Measurements from ENCODE around the gene GABRG3. TPM values are rescaled to one million over a fixed set of nuclear protein-coding genes. Genes with fewer than 3 reads are reported as not detected.

The GABRG3 gene
- total RNA-seq, 1 donor from 2014 or later, result 2.6 TPM

GRCh38 chr15:27330326-27330725 is 359.3 kb downstream of the GABRG3 start:
- no peak for TF ChIP-seq CTCF (conservative IDR thresholded peaks at IDR 0.05)
- no peak overlapping the region for H3K4me3 Mint-ChIP-seq
- no peaks in the 10 kb centered on the region for H3K36me3 Mint-ChIP-seq
- no peak overlapping the region for H3K27ac Mint-ChIP-seq
- no peak for DNase-seq (ENCODE audit: extremely low spot score, unreplicated experiment)
- no peaks in the 10 kb centered on the region for H3K9me3 Mint-ChIP-seq
- no peaks in the 10 kb centered on the region for H3K27me3 Mint-ChIP-seq
- H3K4me1 Mint-ChIP-seq (ENCODE audit: unreplicated experiment), result peaks cover 10% of the 10 kb centered on the region

GRCh38 chr15:27336676-27337075 is 365.7 kb downstream of the GABRG3 start:
- Mint-ChIP-seq H3K9me3 (no peaks in the 10 kb centered on the region), H3K4me3 (no peak overlapping the region), H3K4me1 (ENCODE audit: unreplicated experiment) (no peaks in the 10 kb centered on the region), H3K27me3 (no peaks in the 10 kb centered on the region), H3K36me3 (no peaks in the 10 kb centered on the region), H3K27ac (no peak overlapping the region)
- no peak for DNase-seq (ENCODE audit: extremely low spot score, unreplicated experiment)
- no peak for TF ChIP-seq CTCF (conservative IDR thresholded peaks at IDR 0.05)

GRCh38 chr15:27339138-27339537 is 368.2 kb downstream of the GABRG3 start:
- DNase-seq (ENCODE audit: extremely low spot score, unreplicated experiment), result no peak
- no peak for TF ChIP-seq CTCF (conservative IDR thresholded peaks at IDR 0.05)
- no peak overlapping the region for H3K4me3 Mint-ChIP-seq
- no peak overlapping the region for H3K27ac Mint-ChIP-seq
- no peaks in the 10 kb centered on the region for H3K36me3 Mint-ChIP-seq
- no peaks in the 10 kb centered on the region for H3K9me3 Mint-ChIP-seq
- H3K4me1 Mint-ChIP-seq (ENCODE audit: unreplicated experiment), result no peaks in the 10 kb centered on the region
- H3K27me3 Mint-ChIP-seq, result no peaks in the 10 kb centered on the region

DNA sequence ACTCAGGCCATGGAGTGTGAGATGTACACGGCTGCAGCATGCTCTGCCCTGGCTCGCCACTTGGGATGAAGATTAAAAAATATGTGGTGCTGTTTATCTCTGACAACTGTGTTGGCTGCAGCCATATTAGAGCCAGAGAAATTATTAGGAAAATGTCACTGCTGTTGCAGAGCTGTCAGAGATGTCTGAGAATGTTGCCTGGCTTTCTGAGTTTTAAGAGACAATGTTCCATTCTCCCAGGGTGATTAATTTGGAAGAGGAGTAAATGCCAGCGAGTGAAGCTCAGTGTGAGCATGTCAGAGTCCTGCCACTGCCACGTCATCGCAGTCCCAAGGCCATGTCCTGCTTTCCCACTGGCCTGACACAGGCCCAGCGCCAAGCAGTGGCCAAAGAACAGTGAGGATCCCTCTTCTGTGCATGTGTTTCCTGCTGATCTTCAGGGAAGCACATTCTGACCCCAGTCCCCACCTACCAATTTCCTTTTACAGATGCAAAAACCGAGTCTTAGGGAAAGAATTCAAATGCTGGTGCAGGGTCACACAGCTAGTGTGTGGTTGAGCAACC is 370.9 kb downstream of the GABRG3 start:
- Mint-ChIP-seq H3K9me3 (no peaks in the 10 kb centered on the region), H3K36me3 (no peaks in the 10 kb centered on the region), H3K4me1 (ENCODE audit: unreplicated experiment) (no peaks in the 10 kb centered on the region), H3K4me3 (no peak overlapping the region), H3K27ac (no peak overlapping the region), H3K27me3 (no peaks in the 10 kb centered on the region)
- no peak for TF ChIP-seq CTCF (conservative IDR thresholded peaks at IDR 0.05)
- DNase-seq (ENCODE audit: extremely low spot score, unreplicated experiment), result no peak

DNA sequence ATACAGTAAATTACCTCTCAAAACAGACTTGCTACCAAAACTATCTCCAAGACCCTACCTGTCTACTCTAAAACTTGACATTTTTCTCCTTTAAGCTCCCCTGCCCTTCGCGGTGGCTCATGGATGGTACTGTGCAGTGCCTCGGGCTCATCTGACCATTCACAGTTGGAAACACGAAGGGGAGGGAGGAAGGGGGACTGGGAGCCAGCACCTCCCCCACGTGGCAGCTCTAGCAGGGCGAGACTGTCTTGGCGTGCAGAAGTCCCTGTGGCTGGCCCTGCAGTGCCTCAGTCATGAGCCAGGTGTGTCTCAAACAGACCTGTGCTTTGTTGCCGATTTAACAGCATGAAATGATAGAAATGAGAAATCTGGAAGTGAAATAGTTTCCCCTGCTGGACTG is 372.0 kb downstream of the GABRG3 start:
- no peak for TF ChIP-seq CTCF (conservative IDR thresholded peaks at IDR 0.05)
- H3K4me3 Mint-ChIP-seq, result no peak overlapping the region
- H3K9me3 Mint-ChIP-seq, result no peaks in the 10 kb centered on the region
- H3K27ac Mint-ChIP-seq, result no peak overlapping the region
- no peak for DNase-seq (ENCODE audit: extremely low spot score, unreplicated experiment)
- H3K36me3 Mint-ChIP-seq, result no peaks in the 10 kb centered on the region
- no peaks in the 10 kb centered on the region for H3K4me1 Mint-ChIP-seq (ENCODE audit: unreplicated experiment)
- H3K27me3 Mint-ChIP-seq, result no peaks in the 10 kb centered on the region

GRCh38 chr15:27352136-27352535 is 381.2 kb downstream of the GABRG3 start:
- Mint-ChIP-seq H3K27me3 (peaks cover 2% of the 10 kb centered on the region), H3K9me3 (no peaks in the 10 kb centered on the region), H3K4me1 (ENCODE audit: unreplicated experiment) (no peaks in the 10 kb centered on the region), H3K4me3 (no peak overlapping the region), H3K27ac (no peak overlapping the region), H3K36me3 (no peaks in the 10 kb centered on the region)
- DNase-seq (ENCODE audit: extremely low spot score, unreplicated experiment), result no peak
- TF ChIP-seq CTCF (conservative IDR thresholded peaks at IDR 0.05), result no peak

Measured in type B pancreatic cell (in vitro differentiated cells).